Measurements from ENCODE around the gene SLC35A3. TPM values are rescaled to one million over a fixed set of nuclear protein-coding genes. Genes with fewer than 3 reads are reported as not detected.

Gene SLC35A3
- total and polyA plus RNA-seq, 2 donors (not counting 1 experiment from before 2014, with no cell fraction given): 13.2 to 20.8 TPM

GRCh38 chr1:100001462-100001861, 31.7 kb downstream of the SLC35A3 start:
- no peaks in the 10 kb centered on the region for H3K27me3 ChIP-seq (ENCODE audit: control insufficient read depth, insufficient read depth, low read length)
- no peaks in the 10 kb centered on the region for H3K4me1 ChIP-seq (ENCODE audit: control insufficient read depth, extremely low read depth, insufficient read depth, low read length)
- H3K9me3 ChIP-seq (ENCODE audit: control insufficient read depth, insufficient read depth, low read depth, low read length): no peaks in the 10 kb centered on the region
- TF ChIP-seq CTCF (conservative IDR thresholded peaks at IDR 0.05 in 1 of 2, IDR thresholded peaks at IDR 0.05 in 1 of 2; ENCODE audit: low read depth in 1 of 2, low read length in 2 of 2) (no peak), EZH2 (IDR thresholded peaks at IDR 0.05; ENCODE audit: low read length, missing control alignments) (no peak)
- peaks cover 2% of the 10 kb centered on the region for H3K79me2 ChIP-seq (ENCODE audit: control insufficient read depth, insufficient read depth, low read length)
- no peak overlapping the region for H3K27ac ChIP-seq (ENCODE audit: insufficient read depth, low read length)
- no peak for DNase-seq (ENCODE audit: low read depth in 2 of 2)
- no peaks in the 10 kb centered on the region for H4K20me1 ChIP-seq (ENCODE audit: control insufficient read depth, extremely low read depth, insufficient read depth, low read length)
- H3K9ac ChIP-seq (ENCODE audit: insufficient read depth, low read length): no peak overlapping the region
- no peak overlapping the region for H2AFZ ChIP-seq (ENCODE audit: low read length)
- no peak overlapping the region for H3K4me2 ChIP-seq (ENCODE audit: extremely low read depth, insufficient read depth, low read length)
- H3K36me3 ChIP-seq (ENCODE audit: control insufficient read depth, insufficient read depth, low read length): no peaks in the 10 kb centered on the region
- no peak overlapping the region for H3K4me3 ChIP-seq (replicated peaks in 1 of 4; ENCODE audit: control extremely low read depth in 1 of 4, insufficient read depth in 1 of 4, low read depth in 3 of 4, low read length in 4 of 4)

GRCh38 chr1:100005424-100005823, 35.6 kb downstream of the SLC35A3 start:
- Histone ChIP-seq H3K27me3 (ENCODE audit: control insufficient read depth, insufficient read depth, low read length) (no peaks in the 10 kb centered on the region), H3K9ac (ENCODE audit: insufficient read depth, low read length) (no peak overlapping the region), H2AFZ (ENCODE audit: low read length) (no peak overlapping the region), H3K79me2 (ENCODE audit: control insufficient read depth, insufficient read depth, low read length) (peaks cover 2% of the 10 kb centered on the region), H3K9me3 (ENCODE audit: control insufficient read depth, insufficient read depth, low read depth, low read length) (no peaks in the 10 kb centered on the region), H4K20me1 (ENCODE audit: control insufficient read depth, extremely low read depth, insufficient read depth, low read length) (no peaks in the 10 kb centered on the region), H3K4me3 (replicated peaks in 1 of 4; ENCODE audit: control extremely low read depth in 1 of 4, insufficient read depth in 1 of 4, low read depth in 3 of 4, low read length in 4 of 4) (no peak overlapping the region), H3K27ac (ENCODE audit: insufficient read depth, low read length) (no peak overlapping the region), H3K36me3 (ENCODE audit: control insufficient read depth, insufficient read depth, low read length) (no peaks in the 10 kb centered on the region), H3K4me2 (ENCODE audit: extremely low read depth, insufficient read depth, low read length) (no peak overlapping the region), H3K4me1 (ENCODE audit: control insufficient read depth, extremely low read depth, insufficient read depth, low read length) (no peaks in the 10 kb centered on the region)
- TF ChIP-seq EZH2 (IDR thresholded peaks at IDR 0.05; ENCODE audit: low read length, missing control alignments) (no peak), CTCF (conservative IDR thresholded peaks at IDR 0.05 in 1 of 2, IDR thresholded peaks at IDR 0.05 in 1 of 2; ENCODE audit: low read depth in 1 of 2, low read length in 2 of 2) (no peak)
- DNase-seq (ENCODE audit: low read depth in 2 of 2): no peak

- DNase-seq (ENCODE audit: low read depth in 2 of 2): no peak
- Histone ChIP-seq H3K9ac (ENCODE audit: insufficient read depth, low read length) (no peak overlapping the region), H3K9me3 (ENCODE audit: control insufficient read depth, insufficient read depth, low read depth, low read length) (no peaks in the 10 kb centered on the region), H3K27ac (ENCODE audit: insufficient read depth, low read length) (no peak overlapping the region), H3K4me3 (replicated peaks in 1 of 4; ENCODE audit: control extremely low read depth in 1 of 4, insufficient read depth in 1 of 4, low read depth in 3 of 4, low read length in 4 of 4) (no peak overlapping the region), H3K79me2 (ENCODE audit: control insufficient read depth, insufficient read depth, low read length) (peaks cover 2% of the 10 kb centered on the region), H3K4me1 (ENCODE audit: control insufficient read depth, extremely low read depth, insufficient read depth, low read length) (no peaks in the 10 kb centered on the region), H3K4me2 (ENCODE audit: extremely low read depth, insufficient read depth, low read length) (no peak overlapping the region), H4K20me1 (ENCODE audit: control insufficient read depth, extremely low read depth, insufficient read depth, low read length) (no peaks in the 10 kb centered on the region), H3K27me3 (ENCODE audit: control insufficient read depth, insufficient read depth, low read length) (no peaks in the 10 kb centered on the region), H3K36me3 (ENCODE audit: control insufficient read depth, insufficient read depth, low read length) (no peaks in the 10 kb centered on the region), H2AFZ (ENCODE audit: low read length) (no peak overlapping the region)
- TF ChIP-seq EZH2 (IDR thresholded peaks at IDR 0.05; ENCODE audit: low read length, missing control alignments): no peak
- TF ChIP-seq CTCF (conservative IDR thresholded peaks at IDR 0.05 in 1 of 2, IDR thresholded peaks at IDR 0.05 in 1 of 2; ENCODE audit: low read depth in 1 of 2, low read length in 2 of 2): no peak
Observed at GRCh38 chr1:100006688-100007087, 36.9 kb downstream of the SLC35A3 start.
